Endothelial cell of umbilical vein (primary cell): ENCODE data around the gene MRPS14.

Source experiments
- POLR2A ChIP-seq: IDR thresholded peaks from 2 replicates; pipeline ENCODE4 v1.6.1; 2012; ENCODE audit warnings: low read depth, mild to moderate bottlenecking, control low read depth, low read length
- POLR2AphosphoS5 ChIP-seq: IDR thresholded peaks from 2 replicates; pipeline ENCODE4 v1.6.1; 2012; ENCODE audit warnings: low read depth, mild to moderate bottlenecking, control low read depth, low read length, moderate library complexity; ENCODE audit not compliant: insufficient read depth
- TF ChIP-seq, protein P1 (sequence below): IDR thresholded peaks from 2 replicates; pipeline ENCODE4 v1.6.1; 2011; ENCODE audit not compliant: insufficient read depth, insufficient read length
- TF ChIP-seq, protein P2 (sequence below), 2 donors: IDR thresholded peaks; 1 replicate in 1 of 2; 2 replicates in 1 of 2; pipeline ENCODE4 v1.5.1; 2011; ENCODE audit warnings: low read length in 2 of 2, mild to moderate bottlenecking in 2 of 2, moderate library complexity in 2 of 2, control low read depth in 1 of 2, inconsistent platforms in 1 of 2, low read depth in 1 of 2; ENCODE audit not compliant: insufficient read depth in 1 of 2; ENCODE audit errors: extremely low read depth in 1 of 2

DNA sequence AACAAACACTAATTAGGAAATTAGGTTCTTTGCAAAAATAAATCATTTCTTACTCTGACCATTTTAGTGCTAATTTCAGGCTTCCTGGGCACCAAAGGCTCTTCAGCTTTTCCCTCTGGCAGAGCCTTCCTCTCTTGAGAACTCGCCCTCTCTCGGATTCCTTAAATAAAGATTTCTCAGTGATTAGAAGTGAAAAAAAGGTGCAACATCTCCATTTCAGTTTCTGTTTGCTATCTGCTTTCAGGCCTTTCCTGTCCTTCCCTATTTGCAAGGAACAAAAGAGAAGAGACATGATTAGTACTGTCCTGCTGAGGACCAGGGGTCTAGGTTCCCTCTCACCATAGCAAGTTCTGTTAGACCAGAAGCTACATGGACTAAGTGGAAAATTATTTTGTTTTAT lies 51.3 kb downstream of the MRPS14 start:
- no peak for TF ChIP-seq POLR2AphosphoS5
- no peak for TF ChIP-seq POLR2A
- TF ChIP-seq, protein P1, sequence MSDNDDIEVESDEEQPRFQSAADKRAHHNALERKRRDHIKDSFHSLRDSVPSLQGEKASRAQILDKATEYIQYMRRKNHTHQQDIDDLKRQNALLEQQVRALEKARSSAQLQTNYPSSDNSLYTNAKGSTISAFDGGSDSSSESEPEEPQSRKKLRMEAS = no peak
- TF ChIP-seq, protein P2, sequence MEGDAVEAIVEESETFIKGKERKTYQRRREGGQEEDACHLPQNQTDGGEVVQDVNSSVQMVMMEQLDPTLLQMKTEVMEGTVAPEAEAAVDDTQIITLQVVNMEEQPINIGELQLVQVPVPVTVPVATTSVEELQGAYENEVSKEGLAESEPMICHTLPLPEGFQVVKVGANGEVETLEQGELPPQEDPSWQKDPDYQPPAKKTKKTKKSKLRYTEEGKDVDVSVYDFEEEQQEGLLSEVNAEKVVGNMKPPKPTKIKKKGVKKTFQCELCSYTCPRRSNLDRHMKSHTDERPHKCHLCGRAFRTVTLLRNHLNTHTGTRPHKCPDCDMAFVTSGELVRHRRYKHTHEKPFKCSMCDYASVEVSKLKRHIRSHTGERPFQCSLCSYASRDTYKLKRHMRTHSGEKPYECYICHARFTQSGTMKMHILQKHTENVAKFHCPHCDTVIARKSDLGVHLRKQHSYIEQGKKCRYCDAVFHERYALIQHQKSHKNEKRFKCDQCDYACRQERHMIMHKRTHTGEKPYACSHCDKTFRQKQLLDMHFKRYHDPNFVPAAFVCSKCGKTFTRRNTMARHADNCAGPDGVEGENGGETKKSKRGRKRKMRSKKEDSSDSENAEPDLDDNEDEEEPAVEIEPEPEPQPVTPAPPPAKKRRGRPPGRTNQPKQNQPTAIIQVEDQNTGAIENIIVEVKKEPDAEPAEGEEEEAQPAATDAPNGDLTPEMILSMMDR (IDR thresholded peaks at IDR 0.05; ENCODE audit: extremely low read depth in 1 of 2, insufficient read depth in 1 of 2, low read depth in 1 of 2, low read length in 2 of 2) = no peak
